ENCODE results near the gene WRAP73.

- TF ChIP-seq, protein P1, sequence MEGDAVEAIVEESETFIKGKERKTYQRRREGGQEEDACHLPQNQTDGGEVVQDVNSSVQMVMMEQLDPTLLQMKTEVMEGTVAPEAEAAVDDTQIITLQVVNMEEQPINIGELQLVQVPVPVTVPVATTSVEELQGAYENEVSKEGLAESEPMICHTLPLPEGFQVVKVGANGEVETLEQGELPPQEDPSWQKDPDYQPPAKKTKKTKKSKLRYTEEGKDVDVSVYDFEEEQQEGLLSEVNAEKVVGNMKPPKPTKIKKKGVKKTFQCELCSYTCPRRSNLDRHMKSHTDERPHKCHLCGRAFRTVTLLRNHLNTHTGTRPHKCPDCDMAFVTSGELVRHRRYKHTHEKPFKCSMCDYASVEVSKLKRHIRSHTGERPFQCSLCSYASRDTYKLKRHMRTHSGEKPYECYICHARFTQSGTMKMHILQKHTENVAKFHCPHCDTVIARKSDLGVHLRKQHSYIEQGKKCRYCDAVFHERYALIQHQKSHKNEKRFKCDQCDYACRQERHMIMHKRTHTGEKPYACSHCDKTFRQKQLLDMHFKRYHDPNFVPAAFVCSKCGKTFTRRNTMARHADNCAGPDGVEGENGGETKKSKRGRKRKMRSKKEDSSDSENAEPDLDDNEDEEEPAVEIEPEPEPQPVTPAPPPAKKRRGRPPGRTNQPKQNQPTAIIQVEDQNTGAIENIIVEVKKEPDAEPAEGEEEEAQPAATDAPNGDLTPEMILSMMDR (IDR thresholded peaks at IDR 0.05) = no peak
- TF ChIP-seq POLR2AphosphoS5 (IDR thresholded peaks at IDR 0.05) (no peak), POLR2A (IDR thresholded peaks at IDR 0.05) (no peak)
Observed at GRCh38 chr1:3693321-3693720, 43.4 kb upstream of the WRAP73 start.
